Esophagus squamous epithelium (tissue), 5 donors: ENCODE results near the gene PPOX. TPM values are rescaled to one million over a fixed set of nuclear protein-coding genes. Genes with fewer than 3 reads are reported as not detected.

Source experiments
- DNase-seq: peaks from one replicate; lab custom pipeline; 2025; lab: John Stamatoyannopoulos, UW
- H3K27ac ChIP-seq, 4 donors: fragments of 200-600 bp; sonication (generic); one replicate each; pipeline ENCODE4 v1.5.1; 2016 to 2019; ENCODE audit warnings: mild to moderate bottlenecking in 1 of 4
- H3K27me3 ChIP-seq, 4 donors: fragments of 200-600 bp; sonication (generic); 1 replicate in 3 of 4; 2 replicates in 1 of 4; pipeline versions ENCODE4 v1.5.1 to v1.6.0; 2017 to 2021; ENCODE audit warnings: antibody characterized with exemption in 1 of 4
- H3K36me3 ChIP-seq, 3 donors: fragments of 200-600 bp; sonication (generic); one replicate each; pipeline ENCODE4 v1.5.1; 2016 to 2019
- H3K4me1 ChIP-seq, 3 donors: fragments of 200-600 bp; sonication (generic); one replicate each; pipeline ENCODE4 v1.5.1; 2017 to 2019
- H3K4me3 ChIP-seq, 4 donors: fragments of 200-600 bp; sonication (generic); 1 replicate in 3 of 4; 2 replicates in 1 of 4; pipeline ENCODE4 v1.5.1; 2016 to 2019; ENCODE audit warnings: mild to moderate bottlenecking in 2 of 4, moderate library complexity in 1 of 4
- H3K9me3 ChIP-seq, 3 donors: fragments of 200-600 bp; sonication (generic); one replicate each; pipeline ENCODE4 v1.5.1; 2016 to 2019
- POLR2A ChIP-seq, 4 donors: fragments of 450-650 bp; IDR thresholded peaks; one replicate each; pipeline ENCODE4 v1.6.1; 2017; ENCODE audit warnings: antibody characterized with exemption in 4 of 4, mild to moderate bottlenecking in 4 of 4, moderate library complexity in 3 of 4
- WGBS, 2 donors: methylation state at CpG; one replicate each; pipeline ENCODE4 v1.1.5; 2018; 5-methylcytosine and 5-hydroxymethylcytosine counted together
- intact Hi-C: fragments of 100-400 bp; cut with DNase I; formaldehyde crosslinking; loops from one replicate; pipeline ENCODE4 v1.15.0; 2022
- total RNA-seq, 4 donors: library from RNA; depleted of rRNA; stranded (reverse); fragments of >200 nt; gene quantifications; one replicate each; pipeline ENCODE4 v1.1.0, GENCODE V29; 2016
- TF ChIP-seq, protein P1 (sequence below), 6 experiments: fragments of 450-650 bp in 4 of 6; fragments of 200-600 bp in 2 of 6; sonication (generic) in 2 of 6; IDR thresholded peaks; one replicate each; pipeline ENCODE4 v1.5.1; 2016 to 2019; ENCODE audit warnings: antibody characterized with exemption in 6 of 6, mild to moderate bottlenecking in 4 of 6, moderate library complexity in 4 of 6
- donor health status: DM: yes; HTN: yes; CAD: no.

Gene PPOX
- total RNA-seq, 4 donors from 2014 or later, result 5.8 to 28.8 (median 11.7) TPM

DNA sequence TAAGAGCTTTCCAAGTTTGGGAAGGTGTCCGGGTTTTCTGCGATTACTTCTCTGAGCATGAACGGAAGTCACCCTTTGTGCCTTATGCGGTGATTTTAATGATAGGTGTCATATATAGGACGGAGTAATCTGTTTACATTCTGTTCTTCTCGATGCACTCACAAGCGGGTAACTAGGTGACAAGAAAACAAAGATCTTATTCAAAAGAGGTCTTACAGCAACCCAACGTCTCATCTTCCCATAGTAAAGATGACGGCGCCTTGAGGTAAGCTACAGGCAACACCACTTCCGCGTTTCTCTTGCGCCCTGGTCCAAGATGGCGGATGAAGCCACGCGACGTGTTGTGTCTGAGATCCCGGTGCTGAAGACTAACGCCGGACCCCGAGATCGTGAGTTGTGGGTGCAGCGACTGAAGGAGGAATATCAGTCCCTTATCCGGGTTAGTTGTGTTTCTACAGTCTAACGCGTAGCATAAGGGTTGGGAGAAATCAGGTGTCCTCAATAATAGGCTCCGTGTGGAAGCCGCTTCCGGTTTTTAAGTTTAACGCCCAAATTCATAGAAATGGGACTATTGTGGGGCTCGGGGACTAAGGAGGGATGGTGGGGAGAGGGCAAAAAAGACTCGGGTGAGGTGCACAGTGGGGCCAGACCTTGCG lies 12.4 kb upstream of the PPOX start, which contains the start of gene UFC1:
UFC1 (plus strand) TSS at position 297 of the 656 bp plus-strand sequence; CDS start at position 317, 20 bp downstream.
- Histone ChIP-seq H3K27me3 (no peaks in the 10 kb centered on the region), H3K27ac (peak within 1 kb of the TSS; percentile 94 to 97 (median 94)), H3K4me1 (peaks cover 7 to 35% (median 10%) of the 10 kb centered on the region in 3 donors), H3K9me3 (no peaks in the 10 kb centered on the region), H3K4me3 (peak within 1 kb of the TSS; percentile 55 to 84 (median 72)), H3K36me3 (peaks cover 0 to 21% (median 8%) of the 10 kb centered on the region in 3 donors)
- peak in 1 of 4 donors; percentile 38 for TF ChIP-seq POLR2A (IDR thresholded peaks at IDR 0.05)
- TF ChIP-seq, protein P1, sequence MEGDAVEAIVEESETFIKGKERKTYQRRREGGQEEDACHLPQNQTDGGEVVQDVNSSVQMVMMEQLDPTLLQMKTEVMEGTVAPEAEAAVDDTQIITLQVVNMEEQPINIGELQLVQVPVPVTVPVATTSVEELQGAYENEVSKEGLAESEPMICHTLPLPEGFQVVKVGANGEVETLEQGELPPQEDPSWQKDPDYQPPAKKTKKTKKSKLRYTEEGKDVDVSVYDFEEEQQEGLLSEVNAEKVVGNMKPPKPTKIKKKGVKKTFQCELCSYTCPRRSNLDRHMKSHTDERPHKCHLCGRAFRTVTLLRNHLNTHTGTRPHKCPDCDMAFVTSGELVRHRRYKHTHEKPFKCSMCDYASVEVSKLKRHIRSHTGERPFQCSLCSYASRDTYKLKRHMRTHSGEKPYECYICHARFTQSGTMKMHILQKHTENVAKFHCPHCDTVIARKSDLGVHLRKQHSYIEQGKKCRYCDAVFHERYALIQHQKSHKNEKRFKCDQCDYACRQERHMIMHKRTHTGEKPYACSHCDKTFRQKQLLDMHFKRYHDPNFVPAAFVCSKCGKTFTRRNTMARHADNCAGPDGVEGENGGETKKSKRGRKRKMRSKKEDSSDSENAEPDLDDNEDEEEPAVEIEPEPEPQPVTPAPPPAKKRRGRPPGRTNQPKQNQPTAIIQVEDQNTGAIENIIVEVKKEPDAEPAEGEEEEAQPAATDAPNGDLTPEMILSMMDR (IDR thresholded peaks at IDR 0.05), result peak in 2 of 6 experiments; percentile 4 to 19
- WGBS, 2 donors, result 0 to 1% methylated on average over 25 to 32 of the region's 33 CpGs
- peak; percentile 54 for DNase-seq
- intact Hi-C loops, result no loop called here

DNA sequence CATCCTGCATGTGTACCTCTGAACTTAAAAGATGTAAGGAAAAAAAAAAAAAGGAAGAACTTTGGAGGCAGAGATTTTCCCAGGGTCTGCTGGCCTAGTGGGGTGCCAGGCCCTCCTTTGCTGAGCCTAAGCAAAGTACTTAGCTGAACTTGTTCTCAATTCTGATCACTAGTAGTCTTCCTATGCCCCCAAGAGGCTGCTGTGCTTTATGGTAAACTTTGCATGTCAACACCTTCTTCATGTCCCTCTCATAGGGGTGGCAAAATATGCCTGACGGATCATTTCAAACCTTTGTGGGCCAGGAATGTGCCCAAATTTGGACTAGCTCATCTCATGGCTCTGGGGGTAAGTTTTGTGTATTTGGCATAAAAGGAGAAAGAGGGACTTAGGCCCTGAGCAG lies 8.4 kb upstream of the PPOX start:
- no peaks in the 10 kb centered on the region for H3K9me3 ChIP-seq
- DNase-seq, result no peak
- TF ChIP-seq POLR2A (IDR thresholded peaks at IDR 0.05), result no peak
- TF ChIP-seq, protein P1 (IDR thresholded peaks at IDR 0.05), result no peak
- H3K4me3 ChIP-seq, result no peak overlapping the region
- H3K27ac ChIP-seq, result no peak overlapping the region
- peaks cover 0 to 44% (median 8%) of the 10 kb centered on the region in 3 donors for H3K36me3 ChIP-seq
- intact Hi-C loops, result no loop called here
- 100% methylated on average over 1 of the region's 1 CpG for WGBS, 2 donors
- H3K4me1 ChIP-seq, result peaks cover 17 to 69% (median 34%) of the 10 kb centered on the region in 3 donors
- H3K27me3 ChIP-seq, result no peaks in the 10 kb centered on the region

DNA sequence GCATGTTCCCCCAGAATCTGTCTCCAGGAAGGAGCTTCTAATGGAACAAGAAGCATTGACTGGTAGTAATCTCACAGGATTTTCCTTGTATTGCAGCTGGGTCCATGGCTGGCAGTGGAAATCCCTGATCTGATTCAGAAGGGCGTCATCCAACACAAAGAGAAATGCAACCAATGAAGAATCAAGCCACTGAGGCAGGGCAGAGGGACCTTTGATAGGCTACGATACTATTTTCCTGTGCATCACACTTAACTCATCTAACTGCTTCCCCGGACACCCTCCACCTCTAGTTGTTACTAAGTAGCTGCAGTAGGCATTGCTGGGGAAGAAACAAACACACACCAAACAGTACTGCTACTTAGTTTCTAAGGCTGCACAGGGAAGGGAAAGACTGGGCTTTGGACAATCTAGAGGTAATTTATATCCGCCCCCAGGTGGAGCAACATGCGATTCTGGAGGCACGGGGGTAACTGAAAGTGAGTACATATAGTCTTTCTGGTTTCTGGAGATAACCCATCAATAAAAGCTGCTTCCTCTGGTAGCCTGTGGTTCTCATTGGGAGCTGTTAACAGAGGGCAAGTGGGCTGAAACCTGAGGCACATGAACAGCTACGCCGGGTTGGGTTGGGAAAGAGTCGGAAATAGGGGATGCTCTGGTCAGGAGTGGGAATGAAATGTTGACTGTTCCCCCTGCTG lies 7.8 kb upstream of the PPOX start:
- TF ChIP-seq, protein P1 (IDR thresholded peaks at IDR 0.05), result no peak
- no peak for TF ChIP-seq POLR2A (IDR thresholded peaks at IDR 0.05)
- peaks cover 0 to 50% (median 8%) of the 10 kb centered on the region in 3 donors for H3K36me3 ChIP-seq
- WGBS, 2 donors, result 29 to 44% methylated on average over 9 of the region's 9 CpGs

DNA sequence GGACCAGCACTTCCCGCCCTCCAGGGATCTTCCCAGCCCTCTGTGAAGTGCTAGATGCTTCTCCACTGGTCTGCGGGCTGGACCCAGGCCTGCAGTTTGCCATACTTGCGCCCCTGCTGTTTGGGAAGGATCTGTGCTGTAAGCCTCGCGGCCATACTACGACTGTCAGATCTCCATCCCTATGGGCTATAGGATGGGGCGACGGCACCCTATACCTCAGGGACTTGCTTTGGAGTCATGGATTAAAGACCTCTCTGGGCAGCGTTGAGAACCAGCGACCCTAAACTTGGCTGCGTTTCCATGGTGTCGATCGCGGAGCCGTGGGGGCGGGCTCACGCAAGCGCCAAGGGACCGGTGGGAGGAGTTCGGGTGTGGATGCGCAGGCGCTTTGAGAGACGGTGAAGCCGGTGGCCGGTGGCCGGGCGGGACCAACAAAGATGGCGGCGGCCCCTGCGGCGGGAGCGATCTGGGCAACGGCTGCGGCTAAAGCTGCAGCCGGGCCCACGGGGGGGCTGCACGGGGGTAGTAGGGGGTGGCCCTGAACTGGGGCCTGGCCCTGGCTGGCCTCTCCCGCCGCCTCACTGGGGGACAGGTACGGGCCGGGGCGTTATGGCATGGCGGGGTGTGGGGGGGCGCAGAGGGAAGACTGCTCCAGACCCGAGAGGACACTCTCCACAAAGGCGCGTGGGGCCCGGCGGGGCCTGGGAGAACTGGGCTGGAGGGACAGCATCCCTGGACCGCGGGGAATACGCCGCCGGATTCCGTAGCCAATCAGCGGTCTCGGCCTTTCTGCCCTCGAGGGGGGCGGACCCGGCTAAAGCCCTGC lies 6.9 kb upstream of the PPOX start, which contains the start of gene USP21:
USP21 (plus strand) TSS at position 414 of the 826 bp plus-strand sequence. CDS start 1,141 bp downstream, outside the sequence.
- peak within 1 kb of the TSS; percentile 87 to 96 (median 94) for H3K27ac ChIP-seq
- H3K4me1 ChIP-seq, result peaks cover 17 to 63% (median 30%) of the 10 kb centered on the region in 3 donors
- H3K4me3 ChIP-seq, result peak within 1 kb of the TSS; percentile 77 to 99 (median 84)
- peak; percentile 44 for DNase-seq
- TF ChIP-seq POLR2A (IDR thresholded peaks at IDR 0.05), result peak in 1 of 4 donors; percentile 68
- TF ChIP-seq, protein P1 (IDR thresholded peaks at IDR 0.05), result peak in 4 of 6 experiments; percentile 17 to 43 (median 30)
- intact Hi-C loops, result no loop called here
- no peaks in the 10 kb centered on the region for H3K27me3 ChIP-seq
- H3K9me3 ChIP-seq, result no peaks in the 10 kb centered on the region
- H3K36me3 ChIP-seq, result peaks cover 0 to 58% (median 8%) of the 10 kb centered on the region in 3 donors
- WGBS, 2 donors, result 0 to 1% methylated on average over 1 to 32 of the region's 60 CpGs

More for the DNA sequence above, 7.8 kb upstream of the PPOX start:
- Histone ChIP-seq H3K4me1 (peaks cover 17 to 64% (median 30%) of the 10 kb centered on the region in 3 donors), H3K27me3 (no peaks in the 10 kb centered on the region), H3K4me3 (peak overlapping the region; percentile 77 to 99 (median 84)), H3K27ac (peak overlapping the region; percentile 87 to 96 (median 94)), H3K9me3 (no peaks in the 10 kb centered on the region)
- intact Hi-C loops, result no loop called here
- DNase-seq, result no peak
